Trophoblast cell (in vitro differentiated cells and primary cell): ENCODE measurements around the gene EPB41L2.

Source experiments
- DNase-seq, 2 donors: peaks; one replicate each; pipeline ENCODE4 v3.0.0-alpha.2; 2016
- H2AFZ ChIP-seq: 2 replicates; pipeline ENCODE4 v1.6.1; 2013; ENCODE audit warnings: low read length, moderate library complexity, mild to moderate bottlenecking; ENCODE audit not compliant: insufficient read depth, poor library complexity
- H2AK5ac ChIP-seq: 2 replicates; pipeline ENCODE4 v1.6.1; 2013; ENCODE audit warnings: mild to moderate bottlenecking, low read length
- H2BK120ac ChIP-seq: 2 replicates; pipeline ENCODE4 v1.6.1; 2013; ENCODE audit warnings: low read length, mild to moderate bottlenecking, moderate library complexity; ENCODE audit not compliant: insufficient read depth, poor library complexity
- H2BK12ac ChIP-seq: 2 replicates; pipeline ENCODE4 v1.6.1; 2013; ENCODE audit warnings: mild to moderate bottlenecking, low read length, moderate library complexity
- H2BK5ac ChIP-seq: 2 replicates; pipeline ENCODE4 v1.6.1; 2013; ENCODE audit warnings: low read length, low read depth, moderate library complexity, mild to moderate bottlenecking; ENCODE audit not compliant: poor library complexity
- H3K14ac ChIP-seq: 2 replicates; pipeline ENCODE4 v1.6.1; 2013; ENCODE audit warnings: mild to moderate bottlenecking, low read length
- H3K18ac ChIP-seq: 2 replicates; pipeline ENCODE4 v1.6.1; 2013; ENCODE audit warnings: mild to moderate bottlenecking, low read length
- H3K23ac ChIP-seq: 2 replicates; pipeline ENCODE4 v1.6.1; 2013; ENCODE audit warnings: low read length
- H3K27ac ChIP-seq: 2 replicates; pipeline ENCODE4 v1.5.1; 2013; ENCODE audit warnings: low read depth, mild to moderate bottlenecking, inconsistent platforms, low read length, moderate library complexity
- H3K27me3 ChIP-seq: 2 replicates; pipeline ENCODE4 v1.6.1; 2013; ENCODE audit warnings: inconsistent platforms, mild to moderate bottlenecking, low read length, moderate library complexity; ENCODE audit not compliant: insufficient read depth
- H3K36me3 ChIP-seq, 2 experiments: 1 replicate in 1 of 2; 2 replicates in 1 of 2; pipeline ENCODE4 v1.6.1; 2013; ENCODE audit warnings: low read length in 2 of 2, mild to moderate bottlenecking in 2 of 2, moderate library complexity in 1 of 2; ENCODE audit not compliant: insufficient read depth in 2 of 2, control insufficient read depth in 1 of 2
- H3K4ac ChIP-seq: 2 replicates; pipeline ENCODE4 v1.6.1; 2013; ENCODE audit warnings: low read depth, mild to moderate bottlenecking, low read length, moderate library complexity
- H3K4me1 ChIP-seq, 2 experiments: 1 replicate in 1 of 2; 2 replicates in 1 of 2; pipeline ENCODE4 v1.6.1; 2013; ENCODE audit warnings: low read length in 2 of 2, mild to moderate bottlenecking in 2 of 2, moderate library complexity in 1 of 2; ENCODE audit not compliant: insufficient read depth in 2 of 2, control insufficient read depth in 1 of 2
- H3K4me2 ChIP-seq: 2 replicates; pipeline ENCODE4 v1.6.1; 2013; ENCODE audit warnings: inconsistent platforms, mild to moderate bottlenecking, low read length, moderate library complexity
- H3K4me3 ChIP-seq: 2 replicates; pipeline ENCODE4 v1.5.1; 2013; ENCODE audit warnings: mild to moderate bottlenecking, low read depth, low read length, inconsistent platforms
- H3K79me1 ChIP-seq: one replicate; pipeline ENCODE4 v1.6.1; 2013; ENCODE audit warnings: low read length
- H3K79me2 ChIP-seq: 2 replicates; pipeline ENCODE4 v1.6.1; 2013; ENCODE audit warnings: low read length, mild to moderate bottlenecking; ENCODE audit not compliant: control insufficient read depth, insufficient read depth, poor library complexity
- H3K9ac ChIP-seq: 2 replicates; pipeline ENCODE4 v1.6.1; 2013; ENCODE audit warnings: mild to moderate bottlenecking, low read length
- H3K9me3 ChIP-seq: 2 replicates; pipeline ENCODE4 v1.6.1; 2013; ENCODE audit warnings: low read depth, mild to moderate bottlenecking, control low read depth, inconsistent platforms, low read length; ENCODE audit not compliant: insufficient read depth
- H4K12ac ChIP-seq: 2 replicates; pipeline ENCODE4 v1.6.1; 2013; ENCODE audit warnings: low read depth, mild to moderate bottlenecking, low read length, moderate library complexity
- H4K8ac ChIP-seq: 2 replicates; pipeline ENCODE4 v1.6.1; 2013; ENCODE audit warnings: low read depth, mild to moderate bottlenecking, low read length, moderate library complexity
- H4K91ac ChIP-seq: one replicate; pipeline ENCODE4 v1.6.1; 2013; ENCODE audit warnings: low read depth, mild to moderate bottlenecking, low read length, moderate library complexity
- WGBS: extraction: QIAGEN DNeasy Blood & Tissue Kit; methylation state at CpG from one replicate; pipeline ENCODE4 v1.1.7; 2013; ENCODE audit warnings: missing lambda C conversion rate; ENCODE audit not compliant: insufficient read length, insufficient coverage; ENCODE audit errors: extremely low coverage; 5-methylcytosine and 5-hydroxymethylcytosine counted together

EPB41L2 gene

DNA sequence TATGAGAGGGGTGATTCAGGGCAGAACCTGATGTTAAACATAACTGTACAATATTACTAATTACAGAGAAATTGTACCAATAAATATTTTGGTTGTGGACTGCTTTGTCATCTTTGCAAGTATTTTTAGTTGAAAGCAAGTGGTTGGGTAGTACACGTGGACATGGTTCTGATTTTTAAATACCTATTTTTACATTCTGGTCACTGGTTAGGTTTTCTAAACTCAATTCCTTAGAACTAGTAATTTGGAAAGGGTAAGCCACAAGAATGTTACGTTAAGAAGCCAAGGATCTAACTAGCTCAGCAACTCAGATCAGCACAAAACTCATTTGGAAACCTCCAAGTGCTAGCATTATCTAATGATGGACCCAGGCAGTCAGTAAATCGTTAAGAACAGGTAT lies 2.7 kb downstream of the EPB41L2 start:
- Histone ChIP-seq H3K4me3 (no peak overlapping the region), H3K36me3 (no peaks in the 10 kb centered on the region), H3K9me3 (peaks cover 2% of the 10 kb centered on the region), H3K4me1 (peaks cover 0 to 4% of the 10 kb centered on the region in 2 experiments), H3K9ac (no peak overlapping the region), H3K79me2 (peaks cover 10% of the 10 kb centered on the region), H4K8ac (no peak overlapping the region), H3K14ac (no peak overlapping the region), H3K23ac (no peak overlapping the region), H2BK5ac (no peak overlapping the region), H2BK12ac (no peak overlapping the region), H3K4me2 (no peak overlapping the region), H3K18ac (no peak overlapping the region), H3K27ac (no peak overlapping the region), H3K27me3 (no peaks in the 10 kb centered on the region), H4K91ac (no peak overlapping the region), H2BK120ac (no peak overlapping the region), H3K4ac (no peak overlapping the region), H2AFZ (no peak overlapping the region), H3K79me1 (peaks cover 9% of the 10 kb centered on the region), H2AK5ac (no peak overlapping the region), H4K12ac (no peak overlapping the region)
- no peak for DNase-seq
- WGBS = no CpG with 5 or more reads among the region's 3 CpGs

DNA sequence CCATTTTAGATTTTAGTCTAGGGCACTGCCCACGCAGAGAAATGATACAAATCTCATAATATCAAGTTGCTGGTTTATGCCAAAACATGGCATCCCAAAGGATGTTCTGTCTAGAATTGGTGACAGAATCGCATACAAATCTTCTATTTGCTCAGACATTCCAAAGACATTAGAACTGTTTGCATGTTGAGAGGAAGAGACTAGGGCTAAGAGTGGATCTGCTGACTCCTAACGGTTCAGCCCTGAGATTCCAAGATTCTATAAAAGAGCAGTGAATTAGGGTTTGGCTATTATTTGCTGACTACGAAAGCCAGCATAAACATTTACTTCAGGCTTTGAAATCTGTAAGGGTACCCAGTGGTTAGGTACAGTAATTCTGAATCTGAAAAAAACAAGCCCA lies 3.6 kb downstream of the EPB41L2 start:
- no peak overlapping the region for H3K23ac ChIP-seq
- no peaks in the 10 kb centered on the region for H3K27me3 ChIP-seq
- no peak overlapping the region for H3K14ac ChIP-seq
- no peak overlapping the region for H4K8ac ChIP-seq
- no peak overlapping the region for H3K4ac ChIP-seq
- no peak overlapping the region for H2BK12ac ChIP-seq
- peaks cover 2% of the 10 kb centered on the region for H3K9me3 ChIP-seq
- H2AFZ ChIP-seq = no peak overlapping the region
- peaks cover 10% of the 10 kb centered on the region for H3K79me2 ChIP-seq
- WGBS = no CpG with 5 or more reads among the region's 4 CpGs
- no peak overlapping the region for H3K18ac ChIP-seq
- DNase-seq = no peak
- no peak overlapping the region for H3K27ac ChIP-seq
- no peaks in the 10 kb centered on the region for H3K36me3 ChIP-seq
- H3K4me3 ChIP-seq = no peak overlapping the region
- H3K4me1 ChIP-seq = peaks cover 0 to 4% of the 10 kb centered on the region in 2 experiments
- no peak overlapping the region for H4K91ac ChIP-seq
- H2BK5ac ChIP-seq = no peak overlapping the region
- no peak overlapping the region for H2BK120ac ChIP-seq
- H3K4me2 ChIP-seq = no peak overlapping the region
- H3K79me1 ChIP-seq = peaks cover 9% of the 10 kb centered on the region
- no peak overlapping the region for H4K12ac ChIP-seq
- no peak overlapping the region for H2AK5ac ChIP-seq
- H3K9ac ChIP-seq = no peak overlapping the region

DNA sequence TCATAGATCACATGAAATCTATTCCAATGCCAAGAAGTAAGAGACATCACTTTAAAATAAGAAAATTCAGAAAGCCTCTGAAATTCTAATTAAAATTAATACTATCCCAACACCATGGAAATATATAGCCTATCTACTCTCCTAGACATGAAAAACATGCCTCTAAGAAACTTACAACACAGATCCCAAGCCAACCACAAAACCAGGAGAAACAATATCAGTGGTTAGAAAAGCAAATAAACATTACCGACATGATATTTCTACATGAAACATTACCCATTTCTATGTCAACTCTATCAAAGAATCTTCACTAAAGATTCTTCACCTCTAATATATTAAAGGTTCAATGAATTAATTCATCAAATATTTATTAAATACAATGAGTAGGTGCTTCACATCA lies 4.8 kb downstream of the EPB41L2 start:
- Histone ChIP-seq H4K8ac (no peak overlapping the region), H3K27me3 (no peaks in the 10 kb centered on the region), H3K9me3 (peaks cover 5% of the 10 kb centered on the region), H3K36me3 (peaks cover 2 to 3% of the 10 kb centered on the region in 2 experiments), H4K91ac (no peak overlapping the region), H3K4me1 (no peaks in the 10 kb centered on the region), H2BK120ac (no peak overlapping the region), H3K4ac (no peak overlapping the region), H3K79me2 (peaks cover 8% of the 10 kb centered on the region), H4K12ac (no peak overlapping the region), H3K27ac (no peak overlapping the region), H2BK5ac (no peak overlapping the region), H2AFZ (no peak overlapping the region), H3K4me2 (no peak overlapping the region), H3K23ac (no peak overlapping the region), H3K14ac (no peak overlapping the region), H3K79me1 (peaks cover 6% of the 10 kb centered on the region), H3K18ac (no peak overlapping the region), H3K9ac (no peak overlapping the region), H3K4me3 (no peak overlapping the region), H2BK12ac (no peak overlapping the region), H2AK5ac (no peak overlapping the region)
- no CpG with 5 or more reads among the region's 1 CpG for WGBS
- no peak for DNase-seq

DNA sequence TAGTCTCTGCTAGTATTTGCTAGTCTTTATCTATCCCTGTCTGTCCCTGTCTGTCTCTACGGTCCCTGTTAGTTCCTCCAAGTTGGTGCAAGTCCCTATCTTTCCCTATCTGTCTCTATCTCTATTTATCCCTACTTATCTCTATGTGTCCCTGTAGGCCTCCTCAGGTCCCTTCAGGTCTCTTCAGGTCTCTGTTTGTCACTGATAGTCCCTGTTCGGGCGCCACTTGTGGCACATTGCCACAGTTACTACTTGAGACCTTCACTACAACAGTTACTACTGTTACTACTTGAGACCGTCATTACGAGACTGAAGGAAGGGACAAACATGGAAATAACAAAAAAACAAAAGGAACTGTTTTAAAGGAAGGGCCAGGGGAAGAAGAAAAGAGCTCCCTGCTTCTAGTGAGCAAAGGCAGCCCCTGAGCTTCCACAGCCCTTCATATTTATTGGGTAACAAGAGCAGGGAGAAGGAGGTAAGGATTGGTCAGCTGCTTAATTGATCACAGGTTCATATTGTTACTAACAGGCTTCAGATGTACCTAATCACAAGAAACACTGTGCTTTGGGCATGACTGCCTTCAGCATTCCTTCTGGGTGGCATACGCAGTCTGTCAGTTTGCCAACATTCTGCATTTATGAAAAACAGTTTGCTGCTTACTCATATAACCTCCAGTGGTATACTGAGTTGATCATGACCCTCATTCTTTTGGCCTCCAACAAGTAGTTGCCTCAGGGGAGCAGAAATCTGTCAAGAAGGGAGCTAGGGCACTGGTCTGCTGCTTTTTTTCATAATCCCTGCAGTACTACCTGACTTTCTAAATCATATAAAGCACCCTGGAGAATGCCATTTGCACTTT lies 8.4 kb downstream of the EPB41L2 start:
- H4K8ac ChIP-seq = no peak overlapping the region
- no CpG with 5 or more reads among the region's 6 CpGs for WGBS
- H3K4me1 ChIP-seq = no peaks in the 10 kb centered on the region
- no peak overlapping the region for H3K4me3 ChIP-seq
- H3K27ac ChIP-seq = no peak overlapping the region
- H3K79me1 ChIP-seq = no peaks in the 10 kb centered on the region
- H2BK120ac ChIP-seq = no peak overlapping the region
- H3K23ac ChIP-seq = no peak overlapping the region
- no peak for DNase-seq
- H3K27me3 ChIP-seq = no peaks in the 10 kb centered on the region
- H3K79me2 ChIP-seq = no peaks in the 10 kb centered on the region
- no peak overlapping the region for H3K9ac ChIP-seq
- peaks cover 5% of the 10 kb centered on the region for H3K9me3 ChIP-seq
- no peak overlapping the region for H3K18ac ChIP-seq
- H2BK5ac ChIP-seq = no peak overlapping the region
- H3K14ac ChIP-seq = no peak overlapping the region
- no peak overlapping the region for H4K12ac ChIP-seq
- H3K4ac ChIP-seq = no peak overlapping the region
- no peak overlapping the region for H4K91ac ChIP-seq
- no peak overlapping the region for H2BK12ac ChIP-seq
- H3K36me3 ChIP-seq = peaks cover 2 to 3% of the 10 kb centered on the region in 2 experiments
- H2AK5ac ChIP-seq = no peak overlapping the region
- no peak overlapping the region for H2AFZ ChIP-seq
- H3K4me2 ChIP-seq = no peak overlapping the region
